ENCODE data around the gene ALDOA.

ALDOA gene

DNA sequence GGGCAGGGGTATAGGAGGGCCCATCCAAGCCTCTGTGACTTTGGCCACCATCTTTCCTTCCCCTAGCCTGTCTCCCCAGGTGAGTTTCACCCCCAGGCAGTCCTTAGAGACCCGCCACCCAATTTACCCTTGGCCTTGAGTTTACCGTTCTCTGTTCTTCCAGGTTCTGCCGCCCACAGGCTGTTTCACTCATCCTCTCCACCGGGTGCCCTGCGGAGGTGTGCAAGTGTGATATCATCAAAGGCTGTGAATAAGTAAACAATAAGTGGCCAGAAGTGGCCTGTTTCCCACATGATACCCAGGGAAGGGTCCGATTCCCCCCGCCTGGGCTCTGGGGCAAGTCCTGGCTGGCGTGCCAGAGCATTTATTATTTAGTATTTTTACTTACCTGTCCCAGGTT is 19.4 kb upstream of the ALDOA start:
- DNase-seq = no peak

DNA sequence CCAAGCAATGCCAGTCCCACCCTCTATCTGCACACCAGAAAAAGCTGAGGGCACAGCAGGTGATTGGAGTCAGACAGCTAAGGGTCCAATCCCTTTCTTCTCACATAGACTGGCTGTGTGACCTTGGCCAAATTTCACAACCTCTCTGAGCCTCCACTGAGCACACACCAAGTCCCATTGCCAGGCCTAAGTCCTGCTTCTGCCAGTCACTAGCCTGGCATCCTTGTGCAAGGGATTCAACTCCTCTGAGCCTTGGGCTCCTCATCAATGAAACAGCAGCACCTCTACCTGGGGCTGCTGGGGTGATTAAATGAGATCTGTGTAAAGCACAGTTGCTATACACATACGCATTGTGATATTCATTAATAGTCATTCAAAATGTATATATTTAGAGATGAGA is 19.0 kb upstream of the ALDOA start:
- no peak for DNase-seq

DNA sequence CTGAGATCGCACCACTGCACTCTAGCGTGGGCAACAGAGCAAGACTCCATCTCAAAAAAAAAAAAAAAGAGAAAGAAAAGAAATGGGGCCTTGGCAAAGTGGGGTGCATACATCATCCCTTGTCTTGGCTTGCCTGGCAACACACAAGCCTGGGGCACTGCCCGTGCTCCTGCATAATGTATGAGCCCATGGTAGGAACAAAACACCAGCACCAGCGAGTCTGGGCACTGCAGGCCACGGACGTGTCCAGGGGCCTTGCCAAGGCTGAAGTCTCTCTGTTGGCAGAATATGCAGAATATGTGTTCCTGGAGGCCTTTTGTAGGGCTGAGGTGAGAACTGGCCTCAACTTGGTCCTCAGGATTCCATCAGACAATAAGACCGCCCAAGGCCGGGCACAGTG is 15.7 kb upstream of the ALDOA start:
- DNase-seq = no peak

DNA sequence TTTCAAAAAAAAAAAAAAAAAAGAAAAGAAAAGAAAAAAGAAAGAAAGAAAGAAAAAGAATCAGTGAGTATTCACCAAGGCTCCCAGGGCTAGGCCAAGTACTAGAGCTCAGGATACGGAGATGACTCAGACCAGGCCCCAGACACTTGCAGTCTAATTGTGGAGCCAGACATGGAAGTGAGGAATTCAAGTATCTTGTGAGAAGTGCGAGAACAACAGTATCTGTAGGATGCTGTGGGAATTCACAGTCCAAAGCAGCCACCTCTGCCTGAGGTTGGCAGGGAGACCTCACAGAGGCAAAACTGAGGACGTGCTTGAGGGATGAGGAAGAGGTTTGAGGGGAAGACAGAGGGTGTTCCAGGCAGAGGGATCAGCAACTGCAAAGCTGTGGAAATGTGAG is 14.0 kb upstream of the ALDOA start:
- no peak for DNase-seq

DNA sequence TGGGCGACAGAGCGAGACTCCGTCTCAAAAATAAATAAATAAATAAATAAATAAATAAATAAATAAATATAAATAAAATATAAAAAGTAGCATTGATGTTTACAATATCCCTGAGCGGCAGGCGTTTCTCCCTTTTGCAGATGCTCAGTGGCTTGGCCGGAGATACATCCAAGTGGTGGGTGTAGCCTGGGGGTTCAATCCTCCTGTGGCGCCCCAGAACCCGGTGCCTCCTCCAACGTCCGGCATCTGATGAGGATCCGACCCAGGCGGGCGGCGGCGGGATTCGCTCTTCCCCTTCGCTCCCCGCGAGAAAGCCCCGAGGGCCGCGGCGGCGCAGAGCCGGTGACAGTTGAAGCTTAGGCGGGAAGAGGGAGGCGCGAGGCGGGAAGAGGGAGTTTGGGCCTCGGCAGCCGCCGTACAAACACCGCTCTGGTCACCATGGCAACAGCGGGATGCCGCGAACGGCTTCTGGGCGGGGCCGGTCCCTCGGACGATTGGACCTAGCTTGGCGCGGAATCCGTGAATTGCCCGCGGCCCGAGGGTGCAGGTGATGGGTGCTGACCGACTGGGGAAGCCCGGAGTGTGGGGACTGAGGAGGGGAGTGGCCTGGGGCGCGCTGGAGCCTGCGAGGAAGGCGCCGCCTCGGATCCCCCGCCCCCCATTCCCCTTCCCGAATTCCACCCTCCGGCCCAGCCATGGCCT is 12.7 kb upstream of the ALDOA start:
- DNase-seq = peak; percentile 81

DNA sequence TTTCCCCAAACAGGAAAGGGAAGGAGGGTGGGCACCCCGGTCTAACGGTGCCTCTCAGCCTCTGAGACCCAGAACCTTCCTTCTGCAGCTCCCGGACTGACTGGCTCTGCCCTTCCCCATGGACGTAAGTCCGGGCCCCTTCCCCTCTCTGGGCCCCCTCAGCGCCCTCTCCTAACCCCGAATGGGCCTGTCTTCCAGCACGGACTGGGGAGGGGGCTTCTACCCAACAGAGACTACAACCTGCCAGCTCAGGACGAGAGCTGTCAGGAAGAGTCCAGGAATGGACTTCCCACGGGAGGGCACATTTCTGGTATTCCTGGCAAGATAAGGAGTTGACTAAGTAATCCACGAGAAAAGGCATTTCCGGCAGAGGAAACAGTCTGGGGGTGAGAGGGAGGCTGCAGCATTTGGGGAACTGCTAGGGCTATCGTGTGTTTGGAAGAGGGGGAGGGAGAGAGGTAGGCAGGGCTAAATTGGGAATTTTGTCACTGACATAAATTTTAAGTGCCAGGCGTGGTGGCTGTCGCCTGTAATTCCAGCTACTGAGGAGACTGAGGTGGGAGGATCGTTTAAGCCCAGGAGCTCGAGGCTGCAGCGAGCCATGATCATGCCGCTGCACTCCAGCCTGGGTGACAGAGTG is 12.1 kb upstream of the ALDOA start:
- DNase-seq = no peak

DNA sequence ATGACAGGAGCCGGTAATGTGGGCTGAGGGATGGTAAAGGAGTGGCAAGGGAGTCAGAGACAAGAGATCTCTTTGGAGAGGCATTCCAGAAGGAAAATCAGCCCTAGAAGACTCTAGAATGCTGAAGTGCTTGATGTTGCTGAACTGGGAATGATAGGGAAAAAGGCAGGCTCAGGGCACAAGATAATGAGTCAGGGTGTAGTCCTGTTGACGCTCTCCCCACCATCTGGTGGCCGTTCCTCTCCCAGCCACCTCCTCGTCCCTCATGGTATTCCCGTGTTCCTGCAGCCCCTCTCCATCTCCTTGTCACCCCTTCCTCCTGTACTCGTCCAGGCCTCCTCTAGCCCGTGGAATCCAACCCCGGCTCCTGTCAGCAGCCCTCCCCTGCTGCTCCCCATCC is 11.1 kb upstream of the ALDOA start:
- no peak for DNase-seq

DNA sequence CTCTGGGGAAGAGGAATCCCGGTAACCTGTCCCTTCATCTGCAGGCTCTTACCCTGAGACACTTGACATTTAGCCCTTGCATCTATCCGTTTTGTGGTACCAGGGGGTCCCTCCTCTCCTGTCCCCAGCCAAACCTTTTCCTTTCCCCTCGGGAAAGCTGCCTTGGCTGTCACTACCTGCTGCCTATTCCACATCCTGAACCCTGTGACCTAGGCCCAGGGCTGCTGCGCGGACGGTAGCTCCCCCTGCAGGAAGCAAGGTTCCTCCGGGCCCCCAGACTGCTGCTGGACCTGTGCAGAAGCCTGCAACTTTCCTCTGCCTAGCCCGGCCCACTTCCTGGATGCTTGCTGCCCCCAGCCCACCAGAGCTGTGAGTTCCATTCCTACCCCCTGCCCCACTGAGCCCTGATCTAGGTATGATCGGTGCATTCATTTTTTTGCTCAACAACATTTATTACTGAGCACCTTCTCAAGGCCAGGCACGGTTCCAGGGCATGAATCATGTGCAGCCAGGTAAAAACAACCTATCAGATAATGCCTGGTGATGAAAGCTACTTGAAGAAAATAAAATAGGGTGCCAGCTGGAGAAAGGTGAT is 10.5 kb upstream of the ALDOA start:
- peak; percentile 9 for DNase-seq

DNA sequence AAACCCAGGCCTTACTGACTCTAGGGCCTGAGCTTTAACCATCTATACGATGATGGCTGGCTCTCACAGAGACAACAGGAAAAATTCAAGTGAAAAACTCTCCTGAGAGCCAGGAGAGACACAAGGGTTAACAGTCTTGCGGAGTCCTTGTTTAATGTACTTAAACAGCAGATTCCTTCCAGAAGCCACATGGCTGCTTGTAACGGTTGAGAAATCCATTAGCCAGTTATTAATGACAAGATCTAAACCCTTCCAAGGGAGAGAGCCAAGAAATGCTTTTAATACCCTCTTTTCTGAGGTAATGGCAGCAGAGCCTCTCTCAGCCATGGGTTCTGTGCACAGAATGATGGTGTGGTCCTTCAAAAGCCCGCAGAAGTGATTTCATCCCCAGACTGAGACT is 5.2 kb upstream of the ALDOA start:
- DNase-seq = no peak

DNA sequence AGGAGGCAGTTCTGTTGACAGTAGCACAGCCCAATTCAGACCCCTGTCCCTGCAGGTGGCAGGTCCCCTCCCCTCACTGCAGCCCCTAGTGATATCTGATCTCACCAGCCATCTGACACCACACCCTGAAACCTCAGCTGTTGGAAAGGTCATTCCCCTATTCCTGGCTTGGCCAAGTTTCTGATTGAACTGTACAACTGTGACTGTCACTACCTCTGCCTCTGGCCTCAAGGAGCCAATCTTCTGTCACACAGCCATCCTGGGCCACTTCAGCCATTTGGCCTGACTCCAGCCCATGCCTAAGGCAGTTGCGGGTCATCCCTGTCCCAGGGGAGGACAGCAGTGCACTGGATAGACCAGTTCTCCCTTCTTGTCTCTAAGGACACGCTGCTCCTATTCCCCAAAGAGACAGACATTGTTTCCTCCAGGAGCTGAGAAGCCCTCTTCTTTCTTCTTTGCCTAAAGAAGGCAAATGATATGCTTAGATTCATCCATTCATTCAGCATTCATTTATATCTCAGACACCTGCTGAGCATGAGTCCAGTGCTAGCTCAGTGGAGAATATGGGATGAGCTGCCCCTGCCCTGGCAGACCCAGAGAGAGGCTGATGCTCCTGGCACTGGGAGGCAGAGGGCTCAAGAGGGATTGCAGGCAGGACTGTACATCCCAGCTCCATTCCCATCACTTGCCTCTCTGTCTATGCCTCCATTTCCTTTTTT is 4.6 kb upstream of the ALDOA start:
- no peak for DNase-seq

DNA sequence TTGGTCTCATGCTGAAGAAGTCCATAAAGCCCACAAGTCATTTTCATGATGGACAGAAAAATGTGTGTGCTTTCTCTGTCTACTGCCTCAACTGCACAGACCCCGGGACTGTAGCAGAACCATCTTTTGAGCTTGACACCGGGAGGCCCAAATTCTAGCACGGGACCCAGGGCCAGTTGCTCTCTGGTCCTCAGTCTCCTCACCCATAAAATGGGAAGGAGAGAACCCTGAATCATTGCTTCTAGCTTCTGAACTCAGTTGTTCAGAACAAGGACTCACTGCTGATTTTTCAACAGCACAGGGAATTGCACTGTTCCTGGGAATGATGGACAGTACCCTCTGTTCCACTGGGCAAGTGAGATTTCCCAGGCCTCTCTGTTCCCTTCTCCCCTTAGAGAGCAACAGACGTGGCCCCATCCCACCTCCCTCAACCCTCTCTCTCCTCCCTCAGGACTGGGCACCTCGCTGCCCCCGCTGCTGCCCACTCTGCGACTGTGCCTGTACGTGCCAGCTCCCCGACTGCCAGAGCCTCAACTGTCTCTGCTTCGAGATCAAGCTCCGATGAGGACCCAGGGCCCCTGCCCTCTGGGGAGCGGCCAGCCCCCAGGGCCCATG is 2.2 kb upstream of the ALDOA start:
- DNase-seq = no peak

DNA sequence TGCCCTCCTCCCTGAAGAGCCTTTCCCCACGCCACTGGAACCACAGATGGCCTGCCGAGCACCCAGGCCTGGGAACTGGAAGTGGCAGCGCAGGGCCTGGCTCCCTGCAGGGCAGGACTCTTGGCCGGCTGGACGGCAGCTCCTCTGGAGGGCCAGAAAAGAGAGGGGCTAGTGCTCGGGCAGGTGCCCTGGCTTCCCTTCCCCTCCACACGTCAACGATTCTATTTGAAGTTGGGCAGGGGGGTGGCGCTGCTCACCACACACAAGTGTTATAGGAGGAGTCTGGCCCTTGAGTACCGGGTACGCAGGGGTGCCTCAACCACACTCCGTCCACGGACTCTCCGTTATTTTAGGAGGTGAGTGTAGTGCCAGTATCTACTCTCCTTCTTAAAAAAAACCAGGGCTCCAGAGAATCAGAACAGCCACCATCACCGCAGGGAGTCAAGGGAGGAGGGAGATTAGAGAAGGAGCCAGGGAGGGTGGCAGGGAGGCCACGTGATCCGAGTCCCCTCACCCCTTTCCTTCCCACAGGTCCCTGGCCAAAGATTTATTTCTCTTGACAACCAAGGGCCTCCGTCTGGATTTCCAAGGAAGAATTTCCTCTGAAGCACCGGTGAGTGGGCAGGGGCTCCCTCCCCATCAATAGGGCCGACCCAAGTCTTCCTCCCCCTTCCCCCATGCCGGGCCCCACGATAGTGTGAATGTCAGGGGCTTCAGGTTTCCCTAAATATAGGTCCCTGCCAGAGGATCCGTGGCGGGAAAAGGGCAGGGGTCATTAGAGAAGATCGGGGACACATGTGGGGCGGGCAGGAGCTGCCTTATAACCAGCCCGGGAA is 1.4 kb upstream of the ALDOA start:
- peak; percentile 31 for DNase-seq

DNA sequence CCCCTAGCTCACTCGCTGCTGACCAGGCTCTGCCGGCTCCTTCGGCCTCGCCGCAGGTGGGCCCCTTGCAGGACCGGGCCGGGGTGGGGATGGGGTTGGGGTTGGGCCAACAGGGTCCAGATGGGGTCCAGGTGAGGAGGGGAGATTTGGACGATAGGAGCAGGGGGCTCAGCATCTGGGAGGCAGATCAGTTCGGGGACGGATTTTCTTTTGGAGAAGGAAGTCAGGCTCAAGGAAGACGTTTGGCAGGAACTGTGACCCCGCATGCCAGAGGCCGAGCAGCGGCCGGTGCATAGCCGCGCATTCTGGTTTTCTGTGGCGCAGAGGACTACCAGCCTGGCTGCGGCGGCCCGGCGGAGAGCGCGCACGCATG is 845 bp upstream of the ALDOA start:
- no peak for DNase-seq

DNA sequence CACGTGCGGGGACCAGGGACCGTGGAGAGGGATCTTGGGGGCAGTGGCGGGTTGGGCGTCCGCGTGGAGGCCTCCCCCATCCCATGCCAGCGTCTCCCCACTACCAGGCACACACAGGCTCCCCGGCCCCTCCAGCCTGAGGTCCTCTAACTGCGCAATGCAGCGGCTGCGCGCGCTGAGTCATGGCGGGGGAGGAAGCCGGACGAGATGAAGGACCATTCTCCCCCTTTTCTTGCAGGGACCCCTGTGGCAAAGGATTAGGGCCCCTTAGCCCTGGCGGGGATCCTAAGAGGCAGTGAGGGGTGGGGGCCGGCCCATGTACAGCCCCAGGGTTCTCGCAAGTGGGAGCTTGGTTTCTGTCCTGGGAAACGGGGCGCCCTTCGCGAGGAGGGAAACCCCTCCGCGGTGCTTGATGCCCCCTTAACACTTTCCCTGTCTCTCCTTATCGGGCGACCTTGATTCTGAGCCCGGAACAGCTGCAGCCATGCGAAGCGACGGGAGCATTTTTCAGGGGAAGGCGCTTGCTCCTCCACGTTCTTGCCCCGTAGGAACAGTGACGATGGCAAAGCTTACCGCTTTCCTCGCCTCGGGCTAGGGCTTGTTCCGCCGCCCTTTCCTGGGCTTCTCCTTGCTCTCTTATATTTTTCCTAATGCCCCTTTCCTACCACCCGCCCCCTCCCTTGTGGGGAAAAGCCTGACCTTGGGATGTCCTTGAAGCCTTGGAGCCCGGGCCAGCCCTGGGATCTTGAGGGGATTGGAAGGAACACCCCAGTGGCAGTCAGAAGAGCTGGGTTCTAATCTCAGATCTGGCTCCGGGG is 592 bp downstream of the ALDOA start:
- no peak for DNase-seq

DNA sequence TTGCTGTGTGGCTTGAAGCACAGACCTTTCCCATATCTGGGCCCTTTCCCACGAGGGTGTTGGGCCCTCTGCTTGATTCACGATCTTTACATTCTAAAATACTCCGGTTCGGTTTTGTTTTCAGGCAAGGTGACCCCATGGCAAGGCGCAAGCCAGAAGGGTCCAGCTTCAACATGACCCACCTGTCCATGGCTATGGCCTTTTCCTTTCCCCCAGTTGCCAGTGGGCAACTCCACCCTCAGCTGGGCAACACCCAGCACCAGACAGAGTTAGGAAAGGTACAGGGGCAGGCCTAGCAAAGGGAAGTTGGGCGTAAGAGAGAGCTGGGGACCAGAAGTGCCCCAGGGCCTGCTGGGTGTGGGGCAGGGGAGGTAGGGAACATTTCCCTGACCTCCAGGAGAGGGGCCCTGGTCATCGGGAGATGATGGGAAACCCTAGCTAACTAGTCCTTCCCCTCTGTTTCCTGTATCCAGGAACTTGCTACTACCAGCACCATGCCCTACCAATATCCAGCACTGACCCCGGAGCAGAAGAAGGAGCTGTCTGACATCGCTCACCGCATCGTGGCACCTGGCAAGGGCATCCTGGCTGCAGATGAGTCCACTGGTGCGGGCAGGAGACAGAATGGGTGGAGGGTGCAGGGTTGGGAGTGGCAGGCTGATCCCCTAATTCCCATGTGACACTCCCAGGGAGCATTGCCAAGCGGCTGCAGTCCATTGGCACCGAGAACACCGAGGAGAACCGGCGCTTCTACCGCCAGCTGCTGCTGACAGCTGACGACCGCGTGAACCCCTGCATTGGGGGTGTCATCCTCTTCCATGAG is 1.4 kb downstream of the ALDOA start:
- no peak for DNase-seq

DNA sequence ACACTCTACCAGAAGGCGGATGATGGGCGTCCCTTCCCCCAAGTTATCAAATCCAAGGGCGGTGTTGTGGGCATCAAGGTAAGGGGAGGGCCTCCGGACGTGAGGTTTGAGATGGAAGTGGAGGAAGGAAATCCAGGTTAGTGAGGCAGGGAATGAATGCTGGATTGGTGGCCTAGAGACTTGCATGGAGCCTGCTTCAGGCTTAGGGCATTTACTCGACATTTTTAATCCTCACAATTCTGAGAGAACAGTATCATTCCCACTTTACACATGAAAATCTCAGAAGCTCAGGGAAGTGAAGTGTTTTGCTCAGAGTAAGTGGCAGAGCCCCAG is 2.0 kb downstream of the ALDOA start:
- DNase-seq = no peak

DNA sequence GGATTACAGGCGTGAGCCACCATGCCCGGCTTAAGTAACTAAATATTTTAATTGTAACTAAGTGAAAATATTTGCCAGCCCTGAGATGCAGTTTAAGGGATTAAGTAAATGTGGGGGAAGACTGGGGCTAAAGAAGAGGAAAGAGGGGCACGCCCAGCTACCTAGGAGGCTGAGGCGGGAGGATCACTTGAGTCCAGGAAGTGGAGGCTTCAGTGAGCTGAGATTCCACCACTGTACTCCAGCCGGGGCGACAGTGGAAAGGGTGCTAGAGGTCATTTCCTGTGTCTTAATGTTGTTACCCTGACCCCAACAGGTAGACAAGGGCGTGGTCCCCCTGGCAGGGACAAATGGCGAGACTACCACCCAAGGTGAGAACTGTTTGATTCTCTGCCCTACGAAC is 2.8 kb downstream of the ALDOA start:
- DNase-seq = no peak

DNA sequence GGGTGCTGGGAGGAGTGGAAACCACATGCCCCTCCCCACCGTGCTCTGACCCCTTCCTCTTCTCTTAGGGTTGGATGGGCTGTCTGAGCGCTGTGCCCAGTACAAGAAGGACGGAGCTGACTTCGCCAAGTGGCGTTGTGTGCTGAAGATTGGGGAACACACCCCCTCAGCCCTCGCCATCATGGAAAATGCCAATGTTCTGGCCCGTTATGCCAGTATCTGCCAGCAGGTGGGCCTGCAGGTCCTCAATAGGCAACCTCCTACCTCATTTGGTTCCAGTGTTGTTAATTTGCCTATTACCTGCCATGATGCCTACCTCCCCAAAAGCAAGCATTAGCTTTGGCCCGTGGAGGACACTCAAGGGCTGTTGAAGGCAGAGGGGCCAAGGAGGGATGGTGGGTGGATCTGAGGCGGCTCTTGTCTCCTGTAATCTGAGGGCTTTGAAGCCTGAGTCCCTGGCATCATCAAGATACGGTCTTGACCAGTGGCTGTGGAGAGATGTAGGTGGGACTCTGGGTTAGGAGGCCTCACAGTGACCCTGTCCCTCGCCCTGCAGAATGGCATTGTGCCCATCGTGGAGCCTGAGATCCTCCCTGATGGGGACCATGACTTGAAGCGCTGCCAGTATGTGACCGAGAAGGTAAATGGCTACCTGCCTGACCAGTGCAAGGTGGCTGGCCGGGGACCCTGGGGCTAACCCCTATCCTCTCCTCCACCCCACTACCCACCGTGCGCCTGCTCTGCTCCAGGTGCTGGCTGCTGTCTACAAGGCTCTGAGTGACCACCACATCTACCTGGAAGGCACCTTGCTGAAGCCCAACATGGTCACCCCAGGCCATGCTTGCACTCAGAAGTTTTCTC is 3.4 kb downstream of the ALDOA start:
- peak; percentile 26 for DNase-seq

DNA sequence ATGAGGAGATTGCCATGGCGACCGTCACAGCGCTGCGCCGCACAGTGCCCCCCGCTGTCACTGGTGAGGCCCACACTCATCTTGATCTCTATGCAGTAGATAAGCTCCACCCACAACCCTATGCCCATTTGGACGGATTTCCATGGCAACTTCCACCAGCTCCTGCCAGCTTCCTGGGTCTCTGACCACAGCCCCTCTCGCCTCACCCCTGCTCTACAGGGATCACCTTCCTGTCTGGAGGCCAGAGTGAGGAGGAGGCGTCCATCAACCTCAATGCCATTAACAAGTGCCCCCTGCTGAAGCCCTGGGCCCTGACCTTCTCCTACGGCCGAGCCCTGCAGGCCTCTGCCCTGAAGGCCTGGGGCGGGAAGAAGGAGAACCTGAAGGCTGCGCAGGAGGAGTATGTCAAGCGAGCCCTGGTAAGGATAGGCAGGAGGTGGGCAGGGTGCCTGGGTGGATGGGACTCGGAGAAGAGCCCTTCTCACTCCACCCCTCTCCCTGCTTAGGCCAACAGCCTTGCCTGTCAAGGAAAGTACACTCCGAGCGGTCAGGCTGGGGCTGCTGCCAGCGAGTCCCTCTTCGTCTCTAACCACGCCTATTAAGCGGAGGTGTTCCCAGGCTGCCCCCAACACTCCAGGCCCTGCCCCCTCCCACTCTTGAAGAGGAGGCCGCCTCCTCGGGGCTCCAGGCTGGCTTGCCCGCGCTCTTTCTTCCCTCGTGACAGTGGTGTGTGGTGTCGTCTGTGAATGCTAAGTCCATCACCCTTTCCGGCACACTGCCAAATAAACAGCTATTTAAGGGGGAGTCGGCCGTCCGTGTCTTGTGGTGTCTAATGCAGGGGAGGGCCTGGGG is 4.3 kb downstream of the ALDOA start:
- no peak for DNase-seq
